Testis (tissue), 2 donors: ENCODE measurements around the gene PCBP3.
"Not testable (repeated sequence)": the region's sequence is repeated elsewhere in the genome, so short reads cannot be mapped to it uniquely, and the experiment has no call there.

ENCODE experiments used
- POLR2A ChIP-seq: fragments of 450-650 bp; IDR thresholded peaks from one replicate; pipeline ENCODE4 v1.6.1; 2017; ENCODE audit warnings: antibody characterized with exemption, mild to moderate bottlenecking, moderate library complexity
- TF ChIP-seq, protein P1 (sequence below), 3 experiments: fragments of 450-650 bp in 2 of 3; fragments of 200-600 bp in 1 of 3; sonication (generic) in 1 of 3; IDR thresholded peaks; one replicate each; pipeline ENCODE4 v1.5.1; 2016 to 2019; ENCODE audit warnings: antibody characterized with exemption in 3 of 3, mild to moderate bottlenecking in 2 of 3, moderate library complexity in 1 of 3

DNA sequence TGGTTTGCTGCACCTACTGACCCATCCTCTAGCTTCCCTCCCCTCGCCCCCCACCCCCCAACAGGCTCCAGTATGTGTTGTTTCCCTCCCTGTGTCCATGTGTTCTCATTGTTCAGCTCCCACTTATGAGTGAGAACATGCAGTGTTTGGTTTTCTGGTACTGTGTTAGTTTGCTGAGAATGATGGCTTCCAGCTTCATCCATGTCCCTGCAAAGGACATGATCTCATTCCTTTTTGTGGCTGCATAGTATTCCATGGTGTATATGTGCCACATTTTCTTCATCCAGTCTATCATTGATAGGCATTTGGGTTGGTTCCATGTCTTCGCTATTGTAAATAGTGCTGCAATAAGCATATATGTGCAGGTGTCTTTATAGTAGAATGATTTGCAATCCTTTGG lies 17.4 kb upstream of the PCBP3 start:
- TF ChIP-seq, protein P1, sequence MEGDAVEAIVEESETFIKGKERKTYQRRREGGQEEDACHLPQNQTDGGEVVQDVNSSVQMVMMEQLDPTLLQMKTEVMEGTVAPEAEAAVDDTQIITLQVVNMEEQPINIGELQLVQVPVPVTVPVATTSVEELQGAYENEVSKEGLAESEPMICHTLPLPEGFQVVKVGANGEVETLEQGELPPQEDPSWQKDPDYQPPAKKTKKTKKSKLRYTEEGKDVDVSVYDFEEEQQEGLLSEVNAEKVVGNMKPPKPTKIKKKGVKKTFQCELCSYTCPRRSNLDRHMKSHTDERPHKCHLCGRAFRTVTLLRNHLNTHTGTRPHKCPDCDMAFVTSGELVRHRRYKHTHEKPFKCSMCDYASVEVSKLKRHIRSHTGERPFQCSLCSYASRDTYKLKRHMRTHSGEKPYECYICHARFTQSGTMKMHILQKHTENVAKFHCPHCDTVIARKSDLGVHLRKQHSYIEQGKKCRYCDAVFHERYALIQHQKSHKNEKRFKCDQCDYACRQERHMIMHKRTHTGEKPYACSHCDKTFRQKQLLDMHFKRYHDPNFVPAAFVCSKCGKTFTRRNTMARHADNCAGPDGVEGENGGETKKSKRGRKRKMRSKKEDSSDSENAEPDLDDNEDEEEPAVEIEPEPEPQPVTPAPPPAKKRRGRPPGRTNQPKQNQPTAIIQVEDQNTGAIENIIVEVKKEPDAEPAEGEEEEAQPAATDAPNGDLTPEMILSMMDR (IDR thresholded peaks at IDR 0.05) = not testable (repeated sequence)
- TF ChIP-seq POLR2A = not testable (repeated sequence)
